NCI-H510A (cell line): ENCODE results near the gene FADS6.
"Not testable (repeated sequence)": the region's sequence is repeated elsewhere in the genome, so short reads cannot be mapped to it uniquely, and the experiment has no call there.

Experiments
- DNase-seq: peaks from one replicate; lab custom pipeline; 2025; lab: John Stamatoyannopoulos, UW

FADS6 gene

DNA sequence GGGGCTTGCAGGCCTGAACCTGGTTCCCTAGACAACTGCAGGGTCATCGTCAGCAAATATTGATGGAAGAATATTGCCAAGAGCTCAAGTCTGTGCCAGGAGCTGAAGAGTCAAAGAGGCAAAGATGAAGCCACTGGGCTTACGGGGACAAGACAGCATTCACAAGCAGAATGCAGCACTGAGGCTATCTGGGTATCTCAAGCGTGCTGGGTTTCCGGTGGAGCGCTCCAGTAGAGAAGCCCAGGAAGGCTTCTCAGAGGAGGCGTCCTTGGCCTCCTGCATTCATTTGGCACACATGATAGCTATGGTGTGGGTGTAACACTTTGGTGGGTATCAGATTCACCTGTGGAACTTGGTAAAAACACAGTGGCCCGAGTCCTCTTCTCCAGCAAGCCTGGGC lies 2.9 kb downstream of the FADS6 start:
- DNase-seq, result no peak

DNA sequence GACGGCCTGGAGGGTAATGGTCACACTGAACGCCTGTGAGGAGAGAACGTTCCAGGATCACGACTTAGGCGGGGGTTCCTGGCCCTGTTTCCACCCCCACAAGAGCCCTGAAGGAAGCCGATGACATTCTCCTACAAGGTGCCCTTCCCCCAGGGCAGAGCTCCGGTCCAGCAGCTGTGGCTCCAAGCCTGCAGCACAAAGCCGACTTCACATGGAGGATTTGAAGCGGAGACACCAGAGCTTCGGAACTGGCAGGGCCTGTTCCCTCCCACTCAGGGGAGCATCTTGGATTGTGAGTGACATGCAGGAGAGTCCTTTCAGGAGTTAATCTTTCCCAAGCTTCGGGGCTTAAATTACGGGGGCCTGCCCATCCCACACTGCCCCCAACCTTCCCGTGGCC lies 5.0 kb downstream of the FADS6 start:
- no peak for DNase-seq

GRCh38 chr17:74883241-74883745 lies 10.1 kb downstream of the FADS6 start:
- no peak for DNase-seq

GRCh38 chr17:74882517-74883240 lies 10.8 kb downstream of the FADS6 start:
- no peak for DNase-seq

DNA sequence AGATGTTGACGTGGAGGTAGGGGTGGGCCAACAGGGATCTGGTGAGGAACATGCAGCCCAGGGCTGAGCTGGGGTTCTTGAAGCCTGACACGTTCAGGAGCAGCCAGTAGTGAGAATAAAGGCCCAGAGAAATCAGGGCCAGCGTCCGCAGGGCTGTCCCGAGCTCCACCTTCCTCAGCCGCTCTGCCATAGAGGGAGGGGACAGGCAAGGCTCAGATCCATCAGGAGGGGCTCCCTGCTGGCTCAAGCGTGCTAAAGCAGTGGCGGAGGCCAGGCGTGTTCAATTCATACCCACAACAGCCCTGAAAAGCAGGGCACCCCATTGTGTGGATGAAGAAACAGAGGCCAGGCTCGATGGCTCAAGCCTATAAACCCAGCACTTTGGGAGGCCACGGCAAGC lies 12.4 kb downstream of the FADS6 start:
- DNase-seq, result no peak

DNA sequence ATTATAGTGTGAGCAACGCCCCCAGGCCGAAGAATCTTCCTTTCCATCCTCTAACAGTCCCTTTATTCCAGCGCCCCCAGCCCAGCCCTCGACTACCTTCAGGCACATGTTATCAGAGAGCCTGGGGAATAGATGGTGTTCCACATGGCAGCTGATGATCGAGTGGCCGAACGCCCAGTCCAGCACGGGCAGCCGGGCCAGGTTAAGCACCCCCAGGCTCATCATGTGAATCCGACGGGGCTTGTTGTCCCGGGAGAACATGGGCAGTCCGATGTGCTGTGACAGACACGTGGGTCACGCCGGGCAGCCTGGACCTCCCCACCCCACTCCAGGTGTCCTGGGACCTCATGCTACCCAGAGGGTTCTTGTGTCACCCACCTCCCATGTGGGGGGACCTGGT lies 14.1 kb downstream of the FADS6 start:
- no peak for DNase-seq

DNA sequence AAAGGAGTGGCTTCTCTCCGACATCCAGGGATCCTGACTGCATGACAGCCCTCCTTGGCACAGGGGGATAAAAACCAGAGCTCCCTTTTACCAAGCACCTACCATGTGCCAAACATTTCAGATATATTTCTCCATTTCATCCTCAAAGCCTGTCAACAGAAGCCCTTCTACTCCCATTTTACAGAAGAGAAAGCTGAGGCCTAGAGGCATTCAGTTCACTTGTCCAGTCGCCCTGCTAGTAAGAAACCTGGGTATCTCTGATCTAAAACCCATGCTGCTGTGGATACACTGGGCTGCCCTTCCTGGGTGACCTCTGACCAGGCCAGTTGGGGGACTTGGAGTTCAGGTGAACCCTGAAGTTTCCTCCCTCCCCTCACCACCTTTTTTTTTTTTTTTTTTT lies 14.8 kb downstream of the FADS6 start:
- DNase-seq, result no peak

DNA sequence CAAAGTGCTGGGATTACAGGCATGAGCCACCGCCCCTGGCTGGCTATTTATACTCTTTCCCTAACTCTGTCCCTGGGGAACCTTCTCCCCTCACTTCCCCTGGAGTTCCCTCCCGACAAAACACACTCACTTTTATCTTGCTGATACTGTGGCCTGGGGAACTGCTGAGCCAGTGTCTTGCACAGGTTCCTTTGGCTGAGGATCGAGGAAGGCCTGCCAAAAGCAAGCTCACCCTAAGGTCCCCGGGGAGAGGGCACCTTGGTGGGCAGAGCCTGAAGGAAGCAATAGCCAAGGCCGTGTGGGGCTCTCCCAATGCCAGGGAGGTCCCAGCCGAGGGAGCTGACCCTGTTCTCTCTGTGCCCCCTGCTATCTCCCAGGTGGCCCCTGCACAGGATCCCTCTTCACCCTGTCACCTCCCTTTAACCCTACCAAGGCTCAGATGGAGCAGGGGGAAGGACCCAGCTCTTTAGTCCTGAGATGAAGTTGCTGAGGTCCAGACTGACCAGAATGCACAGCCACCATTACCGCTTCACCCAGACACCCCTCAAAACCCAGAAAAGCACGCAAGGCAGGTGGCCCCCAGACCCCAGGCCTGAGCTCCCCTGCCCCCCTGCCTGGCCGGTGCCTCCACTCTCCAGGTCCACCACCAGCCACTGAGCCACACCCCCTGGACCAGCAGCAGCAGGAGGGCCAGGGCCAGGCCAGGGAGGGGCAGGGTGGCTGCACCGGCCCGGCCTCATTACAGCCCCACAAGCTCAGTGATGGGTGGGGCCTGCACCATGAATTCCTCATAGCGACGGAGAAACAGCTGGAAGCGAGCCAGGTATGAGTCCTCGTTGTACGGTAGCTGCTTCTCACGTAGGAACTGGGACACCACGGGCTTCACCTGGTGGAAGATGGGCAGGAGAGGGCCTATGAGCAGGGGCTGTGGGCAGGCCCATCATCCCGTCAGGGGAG lies 15.6 kb downstream of the FADS6 start:
- DNase-seq, result no peak

DNA sequence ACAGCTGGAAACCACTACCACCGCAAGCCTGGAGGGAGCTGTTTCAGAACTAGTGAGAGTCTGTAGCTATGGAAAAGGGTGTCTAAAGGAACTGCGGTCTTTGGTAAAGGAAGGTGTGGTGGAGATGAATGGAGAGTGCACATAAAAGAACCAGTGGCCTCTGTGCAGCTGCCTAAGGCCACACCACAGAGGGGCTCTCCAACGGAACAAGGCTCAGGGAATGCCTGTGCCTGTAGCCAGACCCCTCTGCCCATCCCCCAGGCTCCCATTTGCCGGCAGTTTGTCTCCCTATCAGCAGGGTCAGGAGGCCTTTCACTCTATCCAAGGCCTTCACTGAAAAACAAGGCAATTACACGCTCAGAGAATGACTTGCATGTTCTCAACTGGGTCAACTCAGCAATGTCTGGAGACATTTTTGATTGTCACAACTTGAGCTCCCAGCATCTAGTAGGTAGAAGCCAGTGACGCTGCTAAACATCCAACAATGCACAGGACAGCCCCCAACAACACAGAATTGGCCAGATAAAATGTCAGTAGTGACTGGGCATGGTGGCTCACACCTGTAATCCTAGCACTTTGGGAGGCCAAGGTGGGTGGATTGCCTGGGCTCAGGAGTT lies 17.3 kb downstream of the FADS6 start:
- no peak for DNase-seq

DNA sequence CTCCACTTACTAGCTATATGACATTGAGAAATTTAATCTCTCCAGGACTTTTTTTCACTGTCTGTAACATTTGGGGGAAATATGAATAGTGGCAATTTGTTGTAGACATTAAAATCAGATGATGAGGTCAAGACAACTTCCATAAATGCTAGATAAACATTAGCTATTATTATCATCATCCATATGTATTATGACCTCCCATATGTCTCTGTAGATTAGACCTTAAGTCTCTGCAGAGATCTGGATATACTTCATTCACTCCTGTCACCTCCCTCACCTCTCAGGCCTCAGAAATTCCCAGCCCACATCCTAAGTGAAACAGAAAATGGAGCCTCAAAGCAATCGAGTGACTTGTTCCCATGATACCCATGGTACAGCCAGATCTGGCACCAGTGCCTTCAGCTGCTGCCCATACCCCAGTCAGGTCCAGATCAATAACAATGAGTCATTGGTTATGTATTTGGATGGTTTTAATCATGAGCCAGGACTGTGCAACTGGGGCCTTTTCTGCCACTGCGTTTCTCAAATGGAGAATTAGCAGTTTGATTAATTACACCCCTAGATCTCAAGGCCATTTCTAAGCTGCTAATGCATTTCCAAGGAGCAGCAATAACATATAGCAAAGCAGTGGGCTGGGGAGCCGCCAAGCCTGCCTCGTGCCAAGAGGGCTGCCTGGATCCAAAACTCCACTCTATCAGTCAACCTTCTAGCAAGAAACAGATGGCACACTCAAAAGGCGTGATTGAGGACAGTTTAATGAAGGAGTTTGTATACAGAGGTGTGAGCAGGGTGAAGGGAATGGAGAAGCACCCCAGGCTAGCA lies 18.1 kb downstream of the FADS6 start:
- no peak for DNase-seq

- no peak for DNase-seq
Observed at GRCh38 chr17:74874615-74875037, 18.8 kb downstream of the FADS6 start.

- DNase-seq, result no peak
Observed at GRCh38 chr17:74873874-74874614, 19.4 kb downstream of the FADS6 start.

- DNase-seq, result peak; percentile 97
Observed at GRCh38 chr17:74873037-74873873, 20.2 kb downstream of the FADS6 start.

GRCh38 chr17:74872313-74873036 lies 21.0 kb downstream of the FADS6 start, which contains the start of gene FDXR:
Gene FDXR (minus strand): TSS chr17:74872994. CDS start chr17:74872944, 50 bp downstream.
- DNase-seq, result no peak

DNA sequence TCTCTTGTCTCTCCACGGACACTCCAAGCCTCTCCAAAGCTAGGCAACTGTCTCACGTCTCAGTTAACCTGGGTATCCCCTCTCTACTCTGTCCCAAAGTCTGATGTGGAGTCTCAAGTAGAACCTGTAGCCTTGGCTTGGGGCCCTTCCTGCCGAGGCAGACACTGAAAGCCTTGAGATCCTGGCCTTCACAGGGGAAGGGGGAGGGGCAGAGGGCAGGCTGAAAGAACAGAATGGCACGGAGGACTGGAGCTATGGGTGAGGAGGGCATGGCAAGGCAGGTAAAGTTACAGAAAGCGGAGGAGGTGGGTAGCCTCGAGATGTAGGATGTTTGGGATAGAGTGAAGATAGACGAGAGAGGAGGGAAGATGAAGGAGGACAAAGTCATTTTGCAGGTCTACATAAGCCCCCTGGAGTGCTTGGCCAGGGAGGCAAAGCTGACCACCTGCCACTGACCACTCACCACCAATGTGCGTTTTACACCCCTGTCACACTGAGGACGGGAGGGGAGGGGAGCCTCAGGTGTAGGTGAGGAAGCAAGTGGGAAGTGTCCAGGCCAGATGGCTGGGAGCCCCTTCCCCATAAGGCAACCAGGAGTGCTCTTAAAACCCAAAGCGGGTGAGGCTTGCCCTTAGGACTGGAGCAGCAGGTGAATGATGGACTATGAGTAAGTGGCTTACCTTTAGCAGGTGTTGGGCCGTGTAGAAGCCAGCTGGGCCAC lies 21.9 kb downstream of the FADS6 start:
- DNase-seq, result no peak

- no peak for DNase-seq
Observed at GRCh38 chr17:74870512-74870911, 22.9 kb downstream of the FADS6 start.

- not testable (repeated sequence) for DNase-seq
Observed at GRCh38 chr17:74870028-74870427, 23.4 kb downstream of the FADS6 start.

- no peak for DNase-seq
Observed at GRCh38 chr17:74868908-74869255, 24.6 kb downstream of the FADS6 start.
